HepG2 (cell line): ENCODE results near the gene C19orf33.

Source experiments
- E2F1 ChIP-seq: sonication (generic); formaldehyde crosslinking; IDR thresholded peaks from 2 replicates; pipeline ENCODE4 v1.5.0; 2020; ENCODE audit warnings: missing genetic modification reagents
- HOXD1 ChIP-seq: sonication (generic); formaldehyde crosslinking; IDR thresholded peaks from 2 replicates; pipeline ENCODE4 v1.5.0; 2020; ENCODE audit warnings: missing genetic modification reagents
- IRF2 ChIP-seq: IDR thresholded peaks from 2 replicates; pipeline ENCODE4 v1.6.1; 2018; ENCODE audit warnings: missing genetic modification reagents, missing compliant biosample characterization
- POLR2A ChIP-seq, 2 experiments: IDR thresholded peaks; 2 replicates each; pipeline ENCODE4 v1.6.1; 2011; ENCODE audit warnings: low read depth in 2 of 2, low read length in 2 of 2, mild to moderate bottlenecking in 1 of 2, moderate library complexity in 1 of 2; ENCODE audit not compliant: insufficient read depth in 1 of 2
- POLR2AphosphoS5 ChIP-seq: IDR thresholded peaks from 2 replicates; pipeline ENCODE4 v1.6.1; 2012; ENCODE audit warnings: low read depth, low read length
- UBTF ChIP-seq: sonication (generic); formaldehyde crosslinking; IDR thresholded peaks from 2 replicates; pipeline ENCODE4 v1.4.0; 2020; ENCODE audit warnings: mild to moderate bottlenecking, missing genetic modification reagents
- ZNF670 ChIP-seq: sonication (generic); formaldehyde crosslinking; IDR thresholded peaks from 2 replicates; pipeline ENCODE4 v1.8.0; 2022; ENCODE audit warnings: mild to moderate bottlenecking, missing genetic modification reagents, borderline replicate concordance
- TF ChIP-seq, protein P1 (sequence below): sonication (generic); formaldehyde crosslinking; IDR thresholded peaks from 2 replicates; pipeline ENCODE4 v1.5.0; 2020; ENCODE audit warnings: mild to moderate bottlenecking, missing genetic modification reagents, moderate library complexity
- TF ChIP-seq, protein P2 (sequence below): sonication (generic); formaldehyde crosslinking; IDR thresholded peaks from 2 replicates; pipeline ENCODE4 v1.4.0; 2020; ENCODE audit warnings: mild to moderate bottlenecking, missing genetic modification reagents

- TF ChIP-seq, protein P1, sequence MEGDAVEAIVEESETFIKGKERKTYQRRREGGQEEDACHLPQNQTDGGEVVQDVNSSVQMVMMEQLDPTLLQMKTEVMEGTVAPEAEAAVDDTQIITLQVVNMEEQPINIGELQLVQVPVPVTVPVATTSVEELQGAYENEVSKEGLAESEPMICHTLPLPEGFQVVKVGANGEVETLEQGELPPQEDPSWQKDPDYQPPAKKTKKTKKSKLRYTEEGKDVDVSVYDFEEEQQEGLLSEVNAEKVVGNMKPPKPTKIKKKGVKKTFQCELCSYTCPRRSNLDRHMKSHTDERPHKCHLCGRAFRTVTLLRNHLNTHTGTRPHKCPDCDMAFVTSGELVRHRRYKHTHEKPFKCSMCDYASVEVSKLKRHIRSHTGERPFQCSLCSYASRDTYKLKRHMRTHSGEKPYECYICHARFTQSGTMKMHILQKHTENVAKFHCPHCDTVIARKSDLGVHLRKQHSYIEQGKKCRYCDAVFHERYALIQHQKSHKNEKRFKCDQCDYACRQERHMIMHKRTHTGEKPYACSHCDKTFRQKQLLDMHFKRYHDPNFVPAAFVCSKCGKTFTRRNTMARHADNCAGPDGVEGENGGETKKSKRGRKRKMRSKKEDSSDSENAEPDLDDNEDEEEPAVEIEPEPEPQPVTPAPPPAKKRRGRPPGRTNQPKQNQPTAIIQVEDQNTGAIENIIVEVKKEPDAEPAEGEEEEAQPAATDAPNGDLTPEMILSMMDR (CRISPR knock-in tag), result no peak
- TF ChIP-seq E2F1 (no peak), POLR2AphosphoS5 (no peak), ZNF670 (CRISPR knock-in tag) (no peak), HOXD1 (CRISPR knock-in tag) (no peak), IRF2 (no peak), POLR2A (IDR thresholded peaks at IDR 0.05; ENCODE audit: insufficient read depth in 1 of 2, low read depth in 2 of 2, low read length in 2 of 2) (no peak), UBTF (CRISPR knock-in tag) (no peak)
- TF ChIP-seq, protein P2, sequence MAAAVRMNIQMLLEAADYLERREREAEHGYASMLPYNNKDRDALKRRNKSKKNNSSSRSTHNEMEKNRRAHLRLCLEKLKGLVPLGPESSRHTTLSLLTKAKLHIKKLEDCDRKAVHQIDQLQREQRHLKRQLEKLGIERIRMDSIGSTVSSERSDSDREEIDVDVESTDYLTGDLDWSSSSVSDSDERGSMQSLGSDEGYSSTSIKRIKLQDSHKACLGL (CRISPR knock-in tag), result no peak
Observed at GRCh38 chr19:38303517-38304351, at the start of gene C19orf33.
